ENCODE results near the gene SPRY4.

SPRY4 gene

DNA sequence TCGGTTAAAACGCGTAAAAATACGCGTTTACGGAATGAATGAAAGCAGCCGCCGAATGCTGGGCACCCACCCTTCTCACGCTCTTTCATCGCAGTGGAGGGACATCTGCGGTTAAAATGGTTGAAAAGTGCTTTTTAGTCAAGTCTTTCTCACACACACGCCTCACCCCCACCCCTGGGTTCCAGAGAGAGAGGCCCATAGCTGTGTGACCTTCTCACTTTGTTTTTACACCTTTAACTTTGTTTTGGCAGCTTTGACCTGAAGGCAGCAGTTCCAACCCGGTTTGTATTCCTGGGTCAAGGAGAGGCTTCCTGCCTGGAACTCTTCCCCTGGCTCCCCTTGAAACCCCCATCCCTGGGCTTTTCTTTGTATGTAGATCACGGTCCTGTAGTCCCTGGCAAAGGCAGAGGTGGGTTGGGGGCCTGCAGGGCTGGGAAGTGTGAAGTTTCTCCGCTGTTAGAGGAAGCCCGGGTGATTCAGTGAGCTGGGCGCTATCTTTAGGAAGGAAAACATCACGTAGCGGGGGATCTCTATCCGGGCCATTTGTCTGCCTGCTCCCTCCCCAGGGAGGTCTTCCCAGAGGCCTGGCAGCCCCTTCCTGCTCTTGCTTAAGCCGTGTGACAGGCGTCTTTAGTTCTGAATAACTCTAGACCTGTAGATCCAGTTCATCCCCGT lies 29.6 kb downstream of the SPRY4 start:
- Histone ChIP-seq H3K36me3 (replicated peaks) (no peaks in the 10 kb centered on the region), H3K27me3 (replicated peaks) (no peaks in the 10 kb centered on the region), H3K27ac (peak overlapping the region; percentile 46), H3K4me3 (ENCODE audit: low read depth, low read length) (no peak overlapping the region)
- TF ChIP-seq, protein P1, sequence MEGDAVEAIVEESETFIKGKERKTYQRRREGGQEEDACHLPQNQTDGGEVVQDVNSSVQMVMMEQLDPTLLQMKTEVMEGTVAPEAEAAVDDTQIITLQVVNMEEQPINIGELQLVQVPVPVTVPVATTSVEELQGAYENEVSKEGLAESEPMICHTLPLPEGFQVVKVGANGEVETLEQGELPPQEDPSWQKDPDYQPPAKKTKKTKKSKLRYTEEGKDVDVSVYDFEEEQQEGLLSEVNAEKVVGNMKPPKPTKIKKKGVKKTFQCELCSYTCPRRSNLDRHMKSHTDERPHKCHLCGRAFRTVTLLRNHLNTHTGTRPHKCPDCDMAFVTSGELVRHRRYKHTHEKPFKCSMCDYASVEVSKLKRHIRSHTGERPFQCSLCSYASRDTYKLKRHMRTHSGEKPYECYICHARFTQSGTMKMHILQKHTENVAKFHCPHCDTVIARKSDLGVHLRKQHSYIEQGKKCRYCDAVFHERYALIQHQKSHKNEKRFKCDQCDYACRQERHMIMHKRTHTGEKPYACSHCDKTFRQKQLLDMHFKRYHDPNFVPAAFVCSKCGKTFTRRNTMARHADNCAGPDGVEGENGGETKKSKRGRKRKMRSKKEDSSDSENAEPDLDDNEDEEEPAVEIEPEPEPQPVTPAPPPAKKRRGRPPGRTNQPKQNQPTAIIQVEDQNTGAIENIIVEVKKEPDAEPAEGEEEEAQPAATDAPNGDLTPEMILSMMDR (IDR thresholded peaks at IDR 0.05; ENCODE audit: low read depth, low read length, missing control alignments), result no peak
- in situ Hi-C loops (cut with HindIII; ENCODE audit: low pct_ligation_motif_present, low sequenced_read_pairs), result no loop called here
- DNase-seq, result peak; percentile 71

DNA sequence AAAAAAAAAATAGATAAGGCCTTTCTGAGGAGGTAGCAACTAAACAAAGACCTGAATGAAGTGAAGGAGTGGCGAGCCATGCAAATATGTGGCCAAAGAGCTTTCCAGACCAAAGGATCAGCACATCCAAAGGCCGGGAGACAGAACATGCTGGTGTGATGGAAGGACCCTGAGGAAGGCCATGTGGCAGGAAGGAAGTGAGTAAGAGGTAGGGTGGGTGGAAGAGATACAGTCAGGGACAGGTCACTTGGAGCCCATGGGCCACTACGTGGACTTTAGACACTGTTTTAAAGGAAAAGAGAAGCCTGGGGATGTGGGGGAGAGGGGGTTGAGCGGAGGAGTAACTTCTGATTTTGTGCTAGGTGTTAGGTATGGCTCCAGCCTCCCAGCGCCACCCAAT lies 31.3 kb downstream of the SPRY4 start:
- in situ Hi-C loops (cut with HindIII; ENCODE audit: low pct_ligation_motif_present, low sequenced_read_pairs), result no loop called here
- H3K27ac ChIP-seq, result peak overlapping the region; percentile 45
- DNase-seq, result peak; percentile 56
- H3K36me3 ChIP-seq (replicated peaks), result no peaks in the 10 kb centered on the region
- no peak overlapping the region for H3K4me3 ChIP-seq (ENCODE audit: low read depth, low read length)
- TF ChIP-seq, protein P1 (IDR thresholded peaks at IDR 0.05; ENCODE audit: low read depth, low read length, missing control alignments), result no peak
- H3K27me3 ChIP-seq (replicated peaks), result no peaks in the 10 kb centered on the region

DNA sequence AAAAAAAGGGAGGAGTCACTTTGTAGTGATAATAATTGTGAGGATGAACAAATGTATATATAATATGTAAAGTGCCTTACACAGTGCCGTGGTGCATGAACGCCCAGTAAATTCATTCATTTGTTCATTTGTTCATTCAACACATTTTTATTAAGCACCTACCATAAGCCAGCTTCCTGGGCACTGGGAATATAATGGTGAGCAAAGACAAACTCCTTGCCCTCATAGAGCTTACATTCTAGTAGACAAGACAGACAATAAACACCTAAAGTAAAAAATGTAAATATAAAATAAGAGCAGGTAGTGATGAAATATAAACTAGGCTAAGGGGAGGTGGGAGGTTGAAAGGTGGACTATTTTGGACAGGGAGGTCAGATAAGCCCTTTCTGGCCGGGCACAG lies 32.0 kb downstream of the SPRY4 start:
- in situ Hi-C loops (cut with HindIII; ENCODE audit: low pct_ligation_motif_present, low sequenced_read_pairs), result no loop called here
- H3K27ac ChIP-seq, result no peak overlapping the region
- DNase-seq, result no peak
- TF ChIP-seq, protein P1 (IDR thresholded peaks at IDR 0.05; ENCODE audit: low read depth, low read length, missing control alignments), result no peak
- no peaks in the 10 kb centered on the region for H3K36me3 ChIP-seq (replicated peaks)
- H3K27me3 ChIP-seq (replicated peaks), result no peaks in the 10 kb centered on the region
- no peak overlapping the region for H3K4me3 ChIP-seq (ENCODE audit: low read depth, low read length)

DNA sequence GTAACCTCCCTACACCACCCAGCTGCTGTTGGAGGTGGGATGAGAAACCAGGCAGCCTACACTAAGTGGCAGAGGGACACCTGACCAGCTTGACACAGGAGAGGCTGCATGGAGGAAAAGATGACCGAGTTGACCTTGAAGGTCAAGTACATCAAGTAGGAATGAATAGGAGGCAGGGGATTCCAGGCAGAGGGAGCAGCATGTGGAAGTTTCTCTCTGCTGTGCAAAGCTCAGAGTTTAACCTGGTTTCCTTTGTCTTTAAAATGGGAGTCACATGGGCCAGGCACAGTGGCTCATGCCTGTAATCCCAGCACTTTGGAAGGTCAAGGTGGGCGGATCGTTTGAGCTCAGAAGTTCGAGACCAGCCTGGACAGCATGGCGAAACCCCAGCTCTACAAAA lies 32.6 kb downstream of the SPRY4 start:
- no peaks in the 10 kb centered on the region for H3K27me3 ChIP-seq (replicated peaks)
- H3K27ac ChIP-seq, result no peak overlapping the region
- in situ Hi-C loops (cut with HindIII; ENCODE audit: low pct_ligation_motif_present, low sequenced_read_pairs), result no loop called here
- H3K4me3 ChIP-seq (ENCODE audit: low read depth, low read length), result no peak overlapping the region
- TF ChIP-seq, protein P1 (IDR thresholded peaks at IDR 0.05; ENCODE audit: low read depth, low read length, missing control alignments), result no peak
- no peaks in the 10 kb centered on the region for H3K36me3 ChIP-seq (replicated peaks)
- DNase-seq, result no peak

DNA sequence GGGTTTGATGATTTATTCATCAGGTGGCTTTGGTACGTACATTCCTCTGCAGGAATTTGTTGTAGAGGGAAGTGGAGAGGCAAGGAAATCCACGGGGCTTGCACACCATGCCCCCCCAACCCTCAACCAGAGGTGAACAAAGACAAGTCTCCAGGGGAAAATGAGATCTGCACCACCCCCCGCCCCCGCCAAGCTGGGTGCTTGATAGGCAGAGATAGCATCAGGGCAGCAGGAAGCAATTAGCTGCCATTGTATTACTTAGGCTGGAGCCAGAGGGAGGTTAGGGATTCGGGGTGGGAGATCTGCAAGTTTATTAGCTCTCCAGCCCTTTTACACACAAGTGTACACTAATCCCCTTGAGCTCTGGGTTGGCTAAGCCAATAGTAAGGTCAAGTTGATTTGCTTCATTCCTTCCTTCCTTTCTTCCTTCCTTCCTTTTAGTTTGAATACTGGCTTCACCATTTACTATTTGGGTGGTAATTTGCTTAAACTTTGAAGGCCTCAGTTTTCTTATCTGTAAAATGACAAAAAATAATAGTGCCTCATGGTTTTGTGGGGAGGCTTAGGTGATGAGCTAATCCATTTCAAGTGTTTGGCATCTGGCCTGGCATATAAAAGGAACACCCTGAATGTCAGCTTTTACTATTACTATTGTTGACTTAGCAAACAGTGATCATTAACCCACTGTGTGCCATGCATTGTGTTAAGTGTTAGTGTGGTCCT lies 34.1 kb downstream of the SPRY4 start:
- Histone ChIP-seq H3K27ac (no peak overlapping the region), H3K27me3 (replicated peaks) (no peaks in the 10 kb centered on the region), H3K4me3 (ENCODE audit: low read depth, low read length) (no peak overlapping the region), H3K36me3 (replicated peaks) (no peaks in the 10 kb centered on the region)
- in situ Hi-C loops (cut with HindIII; ENCODE audit: low pct_ligation_motif_present, low sequenced_read_pairs), result no loop called here
- TF ChIP-seq, protein P1 (IDR thresholded peaks at IDR 0.05; ENCODE audit: low read depth, low read length, missing control alignments), result no peak
- DNase-seq, result peak; percentile 44

All from brain microvascular endothelial cell (primary cell).